SJCRH30 (cell line): ENCODE results near the gene CXCR2. TPM values are rescaled to one million over a fixed set of nuclear protein-coding genes. Genes with fewer than 3 reads are reported as not detected.
"Not testable (repeated sequence)": the region's sequence is repeated elsewhere in the genome, so short reads cannot be mapped to it uniquely, and the experiment has no call there.

ENCODE experiments used
- DNase-seq, 2 experiments: peaks; one replicate each; pipeline ENCODE4 v3.0.0-alpha.2; 2015 to 2020
- H3K27ac ChIP-seq: fragments of 250-450 bp; sonication (Bioruptor Pico); 2 replicates; pipeline ENCODE4 v1.5.1; 2020; ENCODE audit warnings: mild to moderate bottlenecking, moderate library complexity
- H3K27me3 ChIP-seq: fragments of 250-450 bp; sonication (Bioruptor Pico); 2 replicates; pipeline ENCODE4 v1.5.1; 2020; ENCODE audit warnings: mild to moderate bottlenecking, moderate library complexity
- H3K36me3 ChIP-seq: fragments of 250-450 bp; sonication (Bioruptor Pico); 2 replicates; pipeline ENCODE4 v1.5.1; 2020; ENCODE audit warnings: mild to moderate bottlenecking, moderate library complexity
- H3K4me1 ChIP-seq: fragments of 250-450 bp; sonication (Bioruptor Pico); 2 replicates; pipeline ENCODE4 v1.5.1; 2020; ENCODE audit warnings: mild to moderate bottlenecking, moderate library complexity
- H3K4me3 ChIP-seq: fragments of 250-450 bp; sonication (Bioruptor Pico); 2 replicates; pipeline ENCODE4 v1.5.1; 2020; ENCODE audit warnings: mild to moderate bottlenecking, moderate library complexity
- H3K9me3 ChIP-seq: fragments of 250-450 bp; sonication (Bioruptor Pico); replicated peaks from 2 replicates; pipeline ENCODE4 v1.5.1; 2020; ENCODE audit warnings: mild to moderate bottlenecking, moderate library complexity
- total RNA-seq: library from RNA; depleted of rRNA; stranded (reverse); fragments of >200 nt; shearing (Covaris generic); gene quantifications from 2 replicates; pipeline ENCODE4 v1.2.3, GENCODE V29; 2014

Gene CXCR2
- total RNA-seq, 1 experiment from 2014 or later: not detected

DNA sequence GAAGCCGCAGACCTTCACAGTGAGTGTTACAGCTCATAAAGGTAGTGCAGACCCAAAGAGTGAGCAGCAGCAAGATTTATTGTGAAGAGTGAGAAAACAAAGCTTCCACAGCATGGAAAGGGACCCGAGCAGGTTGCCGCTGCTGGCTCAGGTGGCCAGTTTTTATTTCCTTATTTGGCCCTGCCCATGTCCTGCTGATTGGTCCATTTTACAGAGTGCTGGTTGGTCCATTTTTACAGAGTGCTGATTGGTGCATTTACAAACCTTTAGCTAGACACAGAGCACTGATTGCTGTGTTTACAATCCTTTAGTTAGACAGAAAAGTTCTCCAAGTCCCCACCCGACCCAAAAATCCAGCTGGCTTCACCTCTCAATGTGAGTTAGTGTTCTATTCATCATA is 4.0 kb upstream of the CXCR2 start:
- not testable (repeated sequence) for H3K27me3 ChIP-seq, H3K36me3 ChIP-seq, H3K4me3 ChIP-seq, DNase-seq, H3K27ac ChIP-seq, H3K9me3 ChIP-seq, H3K4me1 ChIP-seq

DNA sequence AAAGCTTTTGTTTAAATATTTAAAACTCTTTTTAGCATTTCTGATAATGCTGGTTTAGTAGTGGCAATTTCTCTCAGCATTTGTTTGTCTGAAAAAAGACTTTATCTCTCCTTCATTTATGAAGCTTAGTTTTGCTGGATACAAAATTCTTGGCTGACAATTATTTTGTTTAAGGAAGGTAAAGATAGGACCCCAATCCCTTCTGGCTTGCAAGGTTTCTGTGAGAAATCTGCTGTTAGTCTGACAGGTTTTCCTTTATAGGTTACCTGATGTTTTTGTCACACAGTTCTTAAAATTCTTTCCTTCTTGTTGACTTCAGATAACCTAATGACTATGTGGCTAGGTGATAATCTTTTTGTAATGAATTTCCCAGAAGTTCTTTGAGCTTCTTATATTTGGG is 3.5 kb upstream of the CXCR2 start:
- not testable (repeated sequence) for H3K27ac ChIP-seq, H3K36me3 ChIP-seq, H3K4me3 ChIP-seq, H3K27me3 ChIP-seq, DNase-seq, H3K4me1 ChIP-seq, H3K9me3 ChIP-seq

DNA sequence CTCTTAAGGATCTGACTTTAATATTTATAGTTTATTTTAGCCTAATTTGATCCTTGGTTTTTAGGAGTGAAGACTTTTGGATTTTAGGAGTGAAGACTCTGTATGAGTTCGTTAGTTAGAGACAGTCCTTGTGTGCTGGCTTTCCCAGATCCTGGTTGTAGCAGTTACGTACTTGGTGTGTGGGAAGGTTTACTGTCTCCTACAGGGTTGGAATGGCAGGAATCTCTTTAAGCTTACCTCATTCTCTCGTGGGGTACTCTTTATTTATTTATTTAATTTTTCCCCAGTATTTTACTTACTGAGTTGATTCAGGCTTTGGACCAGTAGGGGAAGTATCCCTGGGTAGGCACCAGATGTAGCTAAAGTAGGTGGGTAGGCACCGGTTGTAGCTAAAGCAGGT is 1.8 kb upstream of the CXCR2 start:
- no peaks in the 10 kb centered on the region for H3K4me1 ChIP-seq
- no peak for DNase-seq
- peaks cover 6% of the 10 kb centered on the region; the same call in 1 of the 2 replicates for H3K9me3 ChIP-seq
- H3K36me3 ChIP-seq: no peaks in the 10 kb centered on the region
- no peak overlapping the region for H3K4me3 ChIP-seq
- H3K27ac ChIP-seq: no peak overlapping the region
- no peaks in the 10 kb centered on the region; the same call in 1 of the 2 replicates for H3K27me3 ChIP-seq

DNA sequence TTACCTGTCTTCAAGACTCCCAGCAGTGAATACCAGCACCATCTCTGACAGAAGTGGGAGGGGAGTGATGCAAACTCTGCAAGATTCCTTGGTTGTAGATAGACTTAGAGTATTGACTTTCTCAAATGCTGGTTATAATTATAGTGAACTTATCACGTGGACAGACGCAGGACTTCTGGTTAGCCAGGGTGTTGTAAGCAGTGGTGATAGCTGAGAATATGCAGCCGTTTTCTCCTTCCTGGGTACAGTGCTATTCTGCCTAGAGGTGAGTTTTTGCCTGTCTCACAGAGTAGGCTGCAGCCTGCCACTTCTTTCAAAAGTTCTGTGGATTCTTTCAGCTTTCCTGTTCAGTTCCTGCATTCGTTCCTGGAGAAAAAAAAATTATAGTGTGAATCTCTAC is 733 bp upstream of the CXCR2 start:
- peaks cover 6% of the 10 kb centered on the region; the same call in 1 of the 2 replicates for H3K9me3 ChIP-seq
- H3K4me3 ChIP-seq: no peak overlapping the region
- no peaks in the 10 kb centered on the region for H3K36me3 ChIP-seq
- no peak for DNase-seq
- no peaks in the 10 kb centered on the region for H3K4me1 ChIP-seq
- no peaks in the 10 kb centered on the region; the same call in 1 of the 2 replicates for H3K27me3 ChIP-seq
- H3K27ac ChIP-seq: no peak overlapping the region

DNA sequence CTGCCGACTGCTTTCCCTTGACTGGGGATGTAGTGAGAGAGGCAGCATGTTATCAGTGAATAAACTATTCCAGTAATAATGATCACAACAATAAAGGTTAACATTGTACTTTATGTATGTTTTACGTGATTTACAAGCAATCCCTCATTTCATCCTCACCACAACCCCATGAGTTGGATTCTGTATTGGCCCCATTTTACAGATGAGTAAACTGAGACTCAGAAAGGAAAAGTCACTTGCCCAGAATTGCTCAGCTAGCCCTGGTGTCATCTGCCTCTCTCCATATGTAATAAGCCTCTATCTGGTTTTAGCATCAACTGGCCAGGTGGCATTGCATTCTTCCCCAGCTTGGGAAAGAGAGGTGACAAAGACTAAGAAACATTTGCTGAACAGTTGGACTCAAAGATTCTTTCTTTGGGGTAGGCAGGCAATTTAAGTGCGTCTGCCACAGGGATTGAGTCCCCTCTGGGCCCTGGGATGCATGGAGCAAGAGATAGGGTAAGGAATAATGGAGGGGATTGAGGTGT is 2.2 kb downstream of the CXCR2 start:
- DNase-seq: no peak
- no peaks in the 10 kb centered on the region; the same call in 1 of the 2 replicates for H3K27me3 ChIP-seq
- H3K4me1 ChIP-seq: no peaks in the 10 kb centered on the region
- no peak overlapping the region for H3K4me3 ChIP-seq
- H3K36me3 ChIP-seq: no peaks in the 10 kb centered on the region
- no peak overlapping the region for H3K27ac ChIP-seq
- H3K9me3 ChIP-seq: no peaks in the 10 kb centered on the region

DNA sequence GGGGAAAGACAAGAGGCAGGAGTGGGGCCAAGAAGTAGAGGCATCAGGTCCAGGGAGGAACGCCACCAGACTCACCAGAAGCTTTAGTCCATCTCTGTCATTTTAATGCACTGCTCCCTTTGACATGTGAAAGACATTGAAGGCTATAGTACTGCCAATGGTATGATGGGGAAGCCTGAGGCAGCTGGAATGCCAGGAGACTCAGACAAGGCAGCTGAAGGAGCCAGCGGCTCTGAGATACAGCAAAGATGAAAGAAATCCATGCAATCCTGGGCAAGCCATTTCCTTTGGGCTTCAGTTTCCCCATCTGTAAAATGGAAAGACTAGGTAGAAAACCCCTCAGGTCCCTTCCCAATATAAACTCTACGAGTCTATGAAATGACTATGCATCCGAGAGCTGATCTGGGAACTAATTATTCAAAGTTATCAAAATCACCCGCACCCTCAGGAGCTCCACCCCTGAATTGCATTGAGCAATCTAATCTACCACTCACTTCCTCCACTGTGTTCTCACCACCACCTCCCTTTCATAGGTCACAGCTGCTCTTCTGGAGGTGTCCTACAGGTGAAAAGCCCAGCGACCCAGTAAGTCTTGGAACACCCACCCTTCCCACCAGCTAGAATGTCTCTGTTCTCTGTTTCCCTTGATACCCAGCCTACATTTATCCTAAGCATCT is 3.1 kb downstream of the CXCR2 start:
- H3K4me3 ChIP-seq: no peak overlapping the region
- H3K27ac ChIP-seq: no peak overlapping the region
- H3K9me3 ChIP-seq: no peaks in the 10 kb centered on the region
- H3K4me1 ChIP-seq: no peaks in the 10 kb centered on the region
- DNase-seq: no peak
- H3K36me3 ChIP-seq: no peaks in the 10 kb centered on the region
- no peaks in the 10 kb centered on the region; the same call in 1 of the 2 replicates for H3K27me3 ChIP-seq

DNA sequence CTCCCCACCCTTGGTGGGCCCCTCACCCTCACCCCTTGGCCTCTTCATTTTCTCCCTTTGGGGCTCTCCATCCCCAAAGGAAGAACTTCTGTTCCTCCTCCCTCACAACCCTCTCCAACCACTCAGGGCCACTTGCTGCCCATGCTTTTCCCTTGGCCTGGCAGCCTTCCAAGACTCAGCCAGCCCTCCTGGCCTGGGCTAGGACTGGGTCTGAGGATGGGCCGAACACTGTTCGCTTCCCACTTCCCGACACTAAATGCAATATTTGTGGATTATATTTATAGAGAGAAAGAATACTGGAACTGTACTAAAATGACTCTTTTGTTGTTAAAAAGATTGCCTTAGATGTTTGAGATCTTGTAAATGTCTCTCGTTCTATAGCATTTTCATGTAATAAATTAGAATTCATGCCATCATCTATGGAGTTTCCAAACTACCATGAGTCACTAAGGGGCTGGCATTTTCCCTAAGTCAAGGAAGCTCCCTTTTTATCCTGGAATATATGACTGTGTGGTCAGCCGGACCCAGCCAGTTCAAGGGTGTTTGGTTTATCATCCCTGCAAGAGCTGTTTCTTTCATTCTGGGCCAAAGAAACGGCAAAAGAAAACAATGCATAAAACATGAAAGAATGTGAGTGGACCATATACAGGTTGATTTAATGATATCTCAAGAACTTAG is 3.8 kb downstream of the CXCR2 start:
- DNase-seq: no peak
- Histone ChIP-seq H3K36me3 (no peaks in the 10 kb centered on the region), H3K27ac (no peak overlapping the region), H3K9me3 (no peaks in the 10 kb centered on the region), H3K4me3 (no peak overlapping the region), H3K27me3 (no peaks in the 10 kb centered on the region; the same call in 1 of the 2 replicates), H3K4me1 (no peaks in the 10 kb centered on the region)

DNA sequence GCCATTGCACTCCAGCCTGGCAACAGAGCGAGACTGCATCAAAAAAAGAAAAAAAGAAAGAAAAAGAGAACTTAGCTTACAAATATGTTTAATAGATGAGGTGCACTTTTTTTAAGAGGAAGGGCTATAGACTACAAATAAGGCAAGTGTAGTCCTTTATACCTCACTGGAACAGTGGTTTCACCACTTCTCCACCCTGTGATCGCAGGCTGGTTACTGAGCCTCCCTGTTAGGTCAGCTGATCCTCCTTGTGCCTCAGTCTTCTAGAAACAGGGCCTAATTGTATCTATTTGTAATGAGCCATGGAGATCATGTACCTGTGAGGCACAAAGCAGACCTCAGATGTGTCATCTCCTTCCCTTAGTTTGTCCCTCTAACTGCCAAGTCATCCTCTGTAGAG is 4.5 kb downstream of the CXCR2 start:
- Histone ChIP-seq H3K4me1 (no peaks in the 10 kb centered on the region), H3K9me3 (no peaks in the 10 kb centered on the region), H3K36me3 (no peaks in the 10 kb centered on the region), H3K27ac (no peak overlapping the region), H3K27me3 (no peaks in the 10 kb centered on the region; the same call in 1 of the 2 replicates), H3K4me3 (no peak overlapping the region)
- DNase-seq: no peak

DNA sequence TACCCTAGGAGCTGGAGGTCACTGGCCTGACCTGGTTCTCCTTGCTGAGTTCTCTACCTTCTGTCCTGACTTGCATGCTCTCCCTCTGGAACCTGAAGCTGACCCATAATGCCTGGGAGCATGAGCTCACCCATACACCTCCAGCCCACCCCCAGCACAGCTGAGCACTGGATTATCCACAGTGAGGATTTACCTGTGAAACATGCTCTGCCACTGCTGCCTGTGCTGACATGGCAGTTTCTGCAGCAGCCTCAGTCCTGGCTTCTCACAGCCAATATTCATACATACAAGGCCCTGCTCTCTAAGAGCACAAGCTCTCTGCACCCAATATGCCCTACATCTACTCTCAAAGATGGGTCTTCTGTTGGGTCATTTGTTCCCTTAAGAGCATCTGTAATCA is 5.0 kb downstream of the CXCR2 start:
- DNase-seq: no peak
- no peaks in the 10 kb centered on the region for H3K36me3 ChIP-seq
- H3K27me3 ChIP-seq: no peaks in the 10 kb centered on the region; the same call in 1 of the 2 replicates

DNA sequence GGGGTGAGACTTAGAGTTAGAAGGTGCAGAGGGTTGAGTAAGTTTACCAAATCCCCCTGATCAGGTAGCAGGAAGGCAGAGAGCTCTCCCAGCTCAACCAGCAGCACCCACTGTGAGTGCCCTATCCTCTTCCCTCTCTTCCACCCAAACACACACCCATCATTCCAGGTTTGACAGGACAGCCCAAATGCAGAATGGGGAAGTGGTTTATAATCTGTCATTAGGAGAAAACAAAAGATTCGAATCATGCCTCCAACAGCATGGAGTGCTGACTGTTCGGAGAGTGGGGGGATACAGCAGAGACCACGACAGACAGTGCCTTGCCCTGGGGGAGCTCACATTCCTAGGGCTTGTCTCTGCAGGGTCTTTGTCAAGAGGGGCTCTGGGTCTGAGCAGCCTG is 11.7 kb downstream of the CXCR2 start:
- H3K27ac ChIP-seq: no peak overlapping the region
- DNase-seq: no peak
- no peaks in the 10 kb centered on the region for H3K9me3 ChIP-seq
- H3K27me3 ChIP-seq: peaks cover 10% of the 10 kb centered on the region; the same call in 1 of the 2 replicates
- H3K4me3 ChIP-seq: no peak overlapping the region
- no peaks in the 10 kb centered on the region for H3K36me3 ChIP-seq
- no peaks in the 10 kb centered on the region for H3K4me1 ChIP-seq

More for the DNA sequence above, 5.0 kb downstream of the CXCR2 start:
- Histone ChIP-seq H3K4me3 (no peak overlapping the region), H3K9me3 (no peaks in the 10 kb centered on the region), H3K4me1 (no peaks in the 10 kb centered on the region), H3K27ac (no peak overlapping the region)

DNA sequence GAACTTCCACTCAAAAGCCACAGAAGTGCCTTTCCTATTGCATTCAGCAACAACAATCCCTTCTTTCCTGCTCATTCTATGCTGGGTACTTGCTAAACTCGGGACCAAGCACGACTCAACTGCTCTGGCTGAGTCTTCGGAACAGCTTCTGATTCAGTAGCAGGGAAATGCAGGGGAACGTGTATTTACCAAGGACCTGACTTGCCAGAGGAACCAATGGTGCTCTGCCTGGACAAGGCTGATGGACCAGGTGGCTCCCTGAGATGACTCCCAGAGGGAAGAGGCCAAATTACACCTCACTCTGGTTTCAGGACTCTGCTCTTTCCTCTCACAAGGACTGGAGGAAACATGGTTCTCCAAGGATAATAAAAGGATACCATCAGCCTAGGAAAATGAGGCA is 12.2 kb downstream of the CXCR2 start:
- Histone ChIP-seq H3K4me1 (no peaks in the 10 kb centered on the region), H3K27me3 (peaks cover 10% of the 10 kb centered on the region; the same call in 1 of the 2 replicates), H3K4me3 (no peak overlapping the region), H3K36me3 (no peaks in the 10 kb centered on the region), H3K9me3 (no peaks in the 10 kb centered on the region), H3K27ac (no peak overlapping the region)
- DNase-seq: no peak

DNA sequence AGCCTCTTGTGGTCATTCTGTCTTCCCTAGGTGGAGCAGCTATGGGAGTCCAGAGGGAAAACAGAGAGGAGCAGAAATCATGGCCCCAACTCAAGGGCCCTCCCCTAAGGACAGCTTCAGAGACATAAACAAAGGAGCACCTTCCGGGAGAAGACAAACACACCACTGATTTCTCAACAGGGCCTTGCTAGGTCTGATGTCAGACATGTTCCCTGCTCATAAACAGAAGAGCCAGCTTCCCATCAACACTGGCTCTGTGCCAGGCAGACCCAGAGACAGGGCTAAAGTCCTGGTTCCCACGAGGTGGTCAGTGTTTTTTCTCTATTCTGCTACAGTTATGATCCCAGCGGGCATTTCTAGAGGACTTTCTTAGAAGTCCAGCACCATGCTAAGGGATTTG is 19.3 kb downstream of the CXCR2 start:
- H3K4me3 ChIP-seq: no peak overlapping the region
- no peaks in the 10 kb centered on the region for H3K9me3 ChIP-seq
- no peak overlapping the region for H3K27ac ChIP-seq
- H3K4me1 ChIP-seq: no peaks in the 10 kb centered on the region
- no peak for DNase-seq
- no peaks in the 10 kb centered on the region for H3K36me3 ChIP-seq
- H3K27me3 ChIP-seq: peaks cover 6% of the 10 kb centered on the region; the same call in 1 of the 2 replicates

DNA sequence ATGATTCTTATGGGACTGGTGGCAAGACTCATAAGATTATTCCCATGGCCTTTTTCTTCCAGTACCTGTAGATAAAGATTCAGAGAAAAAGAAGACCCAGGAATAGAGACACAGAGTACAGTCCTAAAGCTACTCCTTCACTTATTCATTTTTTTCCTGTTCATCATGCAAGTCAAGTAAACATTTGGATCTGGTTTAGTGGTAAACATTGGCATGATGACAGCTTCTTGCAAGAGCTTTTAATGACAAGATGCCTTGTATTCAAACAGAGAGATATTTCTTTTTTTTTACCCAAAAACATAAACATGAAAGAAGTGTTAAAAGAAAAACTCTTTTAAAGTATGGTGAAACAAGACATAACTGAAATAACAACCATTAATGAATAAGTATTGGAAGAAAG is 20.2 kb downstream of the CXCR2 start:
- Histone ChIP-seq H3K36me3 (no peaks in the 10 kb centered on the region), H3K9me3 (no peaks in the 10 kb centered on the region), H3K27ac (no peak overlapping the region), H3K27me3 (0 out of 2 replicates have a peak, but pooled peaks cover 3% of the 10 kb centered on the region), H3K4me3 (no peak overlapping the region), H3K4me1 (no peaks in the 10 kb centered on the region)
- no peak for DNase-seq

DNA sequence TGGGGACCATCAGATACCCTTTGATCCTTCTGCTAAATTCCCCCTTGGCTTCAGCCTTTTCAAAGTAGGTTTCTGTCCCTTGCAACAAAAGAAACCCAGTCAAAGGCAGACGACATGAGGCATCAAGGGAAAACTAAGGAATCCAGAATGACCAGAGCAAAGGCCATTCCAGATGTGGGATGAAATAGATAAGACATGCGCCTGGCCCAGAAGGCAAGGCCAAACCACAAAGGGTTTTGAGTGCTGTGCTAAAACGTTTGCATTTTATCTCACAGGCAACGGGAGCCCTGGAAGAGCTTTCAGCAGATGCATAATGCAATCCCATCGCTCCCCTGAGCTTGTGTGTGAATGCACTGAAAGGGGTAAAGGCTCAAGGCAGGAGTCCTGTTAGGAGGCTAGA is 23.3 kb downstream of the CXCR2 start:
- H3K9me3 ChIP-seq: no peaks in the 10 kb centered on the region
- no peaks in the 10 kb centered on the region for H3K4me1 ChIP-seq
- no peak overlapping the region for H3K27ac ChIP-seq
- peaks cover 13% of the 10 kb centered on the region for H3K27me3 ChIP-seq
- DNase-seq: no peak
- H3K4me3 ChIP-seq: no peak overlapping the region
- no peaks in the 10 kb centered on the region for H3K36me3 ChIP-seq

DNA sequence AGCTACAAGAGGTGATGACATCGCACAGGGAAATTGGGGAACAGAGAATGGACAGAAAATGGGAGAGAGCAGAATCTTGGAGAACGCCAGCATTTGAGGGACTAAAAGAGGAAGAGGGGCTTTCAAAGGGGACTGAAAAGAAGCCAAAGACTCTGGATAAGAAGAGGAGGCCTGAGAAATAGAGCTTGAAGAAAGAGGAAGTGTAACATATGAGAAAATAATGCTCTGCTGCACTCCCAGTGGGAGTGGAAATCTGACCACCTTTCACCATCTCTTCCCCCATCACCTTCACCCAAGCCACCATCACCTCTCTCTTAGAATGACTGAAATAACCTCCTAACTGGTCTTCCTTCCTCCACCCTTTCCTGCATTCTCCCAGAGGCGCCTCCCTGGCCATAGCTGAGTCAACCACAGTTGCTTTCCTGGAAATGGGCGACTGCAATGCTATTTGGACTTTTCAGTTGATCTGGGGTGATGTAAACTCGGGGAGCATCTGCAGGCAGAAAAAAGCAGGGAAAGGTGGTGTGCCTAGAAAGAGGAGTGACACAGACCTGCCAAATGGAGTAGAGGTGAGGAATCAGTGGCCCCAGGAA is 24.1 kb downstream of the CXCR2 start:
- H3K27me3 ChIP-seq: peaks cover 13% of the 10 kb centered on the region
- H3K27ac ChIP-seq: no peak overlapping the region
- no peak overlapping the region for H3K4me3 ChIP-seq
- H3K4me1 ChIP-seq: no peaks in the 10 kb centered on the region
- no peak for DNase-seq
- no peaks in the 10 kb centered on the region for H3K9me3 ChIP-seq
- H3K36me3 ChIP-seq: no peaks in the 10 kb centered on the region
